HG02759 (cell line): ENCODE measurements around the gene ZWILCH.
"Not testable (repeated sequence)": the region's sequence is repeated elsewhere in the genome, so short reads cannot be mapped to it uniquely, and the experiment has no call there.

Experiments used
- ATAC-seq: cut with Tn5 transposase; IDR thresholded peaks from one replicate; pipeline ENCODE4 v1.9.1; 2021; ENCODE audit warnings: mild to moderate bottlenecking, moderate library complexity; ENCODE audit not compliant: unreplicated experiment

The ZWILCH gene

GRCh38 chr15:66504563-66505429 is at the start of gene ZWILCH, which contains the start of gene RPL4:
TSS of gene ZWILCH (plus strand) at chr15:66505326. CDS start at chr15:66505339, 13 bp downstream.
TSS of gene RPL4 (minus strand) at chr15:66504855. CDS start at chr15:66504790, 65 bp downstream.
- ATAC-seq, result peak; percentile 88

GRCh38 chr15:66456211-66456610 is 48.9 kb upstream of the ZWILCH start:
- no peak for ATAC-seq

GRCh38 chr15:66459818-66460615 is 45.1 kb upstream of the ZWILCH start:
- no peak for ATAC-seq

GRCh38 chr15:66461294-66461693 is 43.8 kb upstream of the ZWILCH start:
- not testable (repeated sequence) for ATAC-seq

GRCh38 chr15:66461917-66462316 is 43.2 kb upstream of the ZWILCH start:
- ATAC-seq, result no peak

- no peak for ATAC-seq
These were observed 42.5 kb upstream of the ZWILCH start for GRCh38 chr15:66462627-66463026.

- not testable (repeated sequence) for ATAC-seq
These were observed 39.8 kb upstream of the ZWILCH start for GRCh38 chr15:66465294-66465693.

- ATAC-seq, result not testable (repeated sequence)
These were observed 37.7 kb upstream of the ZWILCH start for GRCh38 chr15:66467162-66468040.

GRCh38 chr15:66470825-66471224 is 34.3 kb upstream of the ZWILCH start:
- not testable (repeated sequence) for ATAC-seq

GRCh38 chr15:66472176-66472999 is 32.7 kb upstream of the ZWILCH start:
- ATAC-seq, result peak; percentile 78

- no peak for ATAC-seq
These were observed 31.0 kb upstream of the ZWILCH start for GRCh38 chr15:66474135-66474534.

GRCh38 chr15:66474963-66475362 is 30.2 kb upstream of the ZWILCH start:
- no peak for ATAC-seq

GRCh38 chr15:66476535-66476934 is 28.6 kb upstream of the ZWILCH start:
- ATAC-seq, result no peak

GRCh38 chr15:66477011-66477410 is 28.1 kb upstream of the ZWILCH start:
- no peak for ATAC-seq

- no peak for ATAC-seq
These were observed 24.9 kb upstream of the ZWILCH start for GRCh38 chr15:66480267-66480666.

- ATAC-seq, result no peak
These were observed 23.8 kb upstream of the ZWILCH start for GRCh38 chr15:66481107-66481856.

- no peak for ATAC-seq
These were observed 22.6 kb upstream of the ZWILCH start for GRCh38 chr15:66482539-66482938.

- no peak for ATAC-seq
These were observed 22.0 kb upstream of the ZWILCH start for GRCh38 chr15:66483131-66483566.

- no peak for ATAC-seq
These were observed 20.5 kb upstream of the ZWILCH start for GRCh38 chr15:66484539-66485112.
